ENCODE results near the gene KLRC4. TPM values are rescaled to one million over a fixed set of nuclear protein-coding genes. Genes with fewer than 3 reads are reported as not detected.
"Not testable (repeated sequence)": the region's sequence is repeated elsewhere in the genome, so short reads cannot be mapped to it uniquely, and the experiment has no call there.

Gene KLRC4
- total RNA-seq, 1 donor from 2014 or later = not detected

DNA sequence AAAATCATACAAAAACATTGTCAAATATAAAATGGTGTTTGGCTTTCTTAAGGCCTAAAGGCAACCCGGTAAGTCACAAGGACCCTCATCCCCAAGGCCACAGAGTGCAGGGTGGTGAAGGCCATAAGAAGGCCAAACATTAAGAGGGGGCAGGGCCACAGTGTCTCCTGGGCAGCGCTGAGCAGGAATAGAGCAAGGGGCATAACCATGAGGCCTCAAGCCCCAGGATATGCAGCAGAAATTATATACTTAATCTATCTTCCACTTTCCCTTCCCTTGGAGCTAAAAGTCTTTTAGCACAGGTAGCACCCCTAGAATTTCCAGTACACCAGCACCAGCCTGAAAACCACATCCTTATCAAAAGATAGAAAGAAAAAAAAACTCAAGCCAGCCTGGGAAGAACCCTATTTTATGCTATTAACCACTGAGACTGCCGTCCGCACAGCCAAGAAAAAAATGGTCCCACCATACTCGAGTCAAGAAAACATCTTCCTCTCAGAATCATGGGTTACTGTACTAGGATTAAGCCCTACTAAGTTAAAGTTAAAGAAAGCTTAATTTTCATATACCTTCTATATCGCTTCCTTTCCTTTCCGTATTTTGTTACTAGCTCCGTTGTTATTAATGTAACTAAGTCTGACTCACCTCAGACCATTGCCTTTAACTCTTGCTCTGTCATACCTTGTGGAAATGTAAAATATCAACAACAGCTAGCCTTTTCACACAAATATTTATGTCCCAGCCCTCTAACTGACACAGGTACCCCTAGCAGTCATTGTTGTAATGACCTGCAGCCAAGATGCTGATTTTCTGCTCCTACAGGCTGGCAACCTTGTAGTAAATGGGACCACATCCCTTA is 39.8 kb downstream of the KLRC4 start:
- H3K27ac Mint-ChIP-seq = no peak overlapping the region
- peaks cover 39% of the 10 kb centered on the region for H3K27me3 Mint-ChIP-seq
- intact Hi-C loops (cut with micrococcal nuclease) = loop anchor here (10.0 kb wide), 1 partner anchor 155 kb away; the partner anchor contains the start of gene GABARAPL1
- H3K4me1 Mint-ChIP-seq = peaks cover 9% of the 10 kb centered on the region
- H3K36me3 Mint-ChIP-seq (ENCODE audit: low read depth) = no peaks in the 10 kb centered on the region
- DNase-seq = no peak
- no peaks in the 10 kb centered on the region for H3K9me3 Mint-ChIP-seq
- no peak overlapping the region for H3K4me3 Mint-ChIP-seq

DNA sequence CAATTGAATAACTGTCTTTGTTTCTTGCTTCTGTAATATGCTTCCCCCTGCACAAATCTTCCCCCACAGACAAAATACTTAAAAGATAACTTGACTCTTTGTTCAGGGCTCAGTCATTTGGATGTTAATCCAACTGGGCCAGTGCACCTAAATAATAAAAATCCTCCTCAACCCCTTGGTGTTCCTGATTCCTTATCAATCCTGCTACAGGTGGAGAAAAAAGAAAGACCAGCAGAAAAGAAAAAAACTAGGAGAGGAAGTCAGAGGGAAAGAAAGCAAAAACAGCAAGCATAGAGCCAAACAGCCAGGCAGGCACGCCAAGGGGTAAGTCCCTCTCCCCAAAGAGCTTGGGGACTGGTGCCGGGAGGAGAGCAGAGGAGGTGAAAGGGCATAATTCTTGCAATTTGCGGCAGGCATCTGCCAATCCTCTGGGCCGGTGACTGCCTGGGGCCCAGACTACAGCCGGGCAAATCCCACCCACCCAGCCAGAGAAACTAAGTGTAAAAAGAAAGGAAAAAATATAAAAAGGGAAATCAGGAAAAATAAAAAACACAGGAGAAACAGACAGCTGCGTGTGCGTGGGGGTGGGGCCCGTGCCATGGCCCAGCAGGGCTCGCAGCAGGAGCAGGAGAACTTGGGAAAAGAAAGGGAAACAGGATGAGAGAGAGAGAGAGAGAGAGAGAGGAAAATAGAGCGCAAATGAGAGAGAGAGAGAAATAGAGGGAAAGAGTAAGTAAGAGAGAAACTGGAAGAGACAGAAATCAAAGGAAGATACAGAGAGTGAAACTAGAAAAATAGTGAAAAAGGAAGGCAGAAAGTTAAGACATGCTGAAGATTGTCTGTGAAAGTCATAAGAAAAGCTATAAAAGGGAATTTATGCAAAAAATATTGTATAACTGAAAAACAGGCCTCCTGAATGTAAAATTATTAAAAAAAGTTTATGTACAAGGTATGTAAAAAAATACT is 41.1 kb downstream of the KLRC4 start:
- no peak overlapping the region for H3K27ac Mint-ChIP-seq
- H3K4me1 Mint-ChIP-seq = peaks cover 8% of the 10 kb centered on the region
- no peak for DNase-seq
- no peak overlapping the region for H3K4me3 Mint-ChIP-seq
- intact Hi-C loops (cut with micrococcal nuclease) = loop anchor here (10.0 kb wide), 1 partner anchor 154 kb away; the partner anchor contains the start of gene GABARAPL1
- H3K9me3 Mint-ChIP-seq = no peaks in the 10 kb centered on the region
- H3K27me3 Mint-ChIP-seq = peaks cover 34% of the 10 kb centered on the region
- H3K36me3 Mint-ChIP-seq (ENCODE audit: low read depth) = no peaks in the 10 kb centered on the region

DNA sequence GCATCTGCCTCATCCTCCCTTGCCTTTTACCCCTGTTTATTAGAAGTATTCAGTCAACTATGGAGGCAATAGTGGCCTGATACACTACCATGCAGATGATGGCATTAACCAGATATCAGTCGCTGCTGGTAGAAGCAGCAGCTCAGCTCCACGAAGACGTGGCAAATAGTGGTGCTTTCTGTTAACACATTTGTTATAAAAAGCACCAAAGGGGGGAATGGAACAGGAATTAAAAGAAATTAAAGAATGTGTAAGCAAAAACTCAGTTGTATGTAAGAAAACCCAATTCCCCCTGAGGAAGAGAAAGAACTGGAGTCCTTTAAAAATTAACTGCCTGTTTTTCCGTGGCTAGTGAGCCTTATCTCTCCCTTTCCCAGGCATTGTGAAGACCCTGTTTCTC is 41.8 kb downstream of the KLRC4 start:
- not testable (repeated sequence) for H3K36me3 Mint-ChIP-seq (ENCODE audit: low read depth); DNase-seq; H3K9me3 Mint-ChIP-seq; H3K4me1 Mint-ChIP-seq; H3K4me3 Mint-ChIP-seq; H3K27ac Mint-ChIP-seq
- peaks cover 35% of the 10 kb centered on the region for H3K27me3 Mint-ChIP-seq
- intact Hi-C loops (cut with micrococcal nuclease) = loop anchor here (10.0 kb wide), 1 partner anchor 153 kb away; the partner anchor contains the start of gene GABARAPL1

DNA sequence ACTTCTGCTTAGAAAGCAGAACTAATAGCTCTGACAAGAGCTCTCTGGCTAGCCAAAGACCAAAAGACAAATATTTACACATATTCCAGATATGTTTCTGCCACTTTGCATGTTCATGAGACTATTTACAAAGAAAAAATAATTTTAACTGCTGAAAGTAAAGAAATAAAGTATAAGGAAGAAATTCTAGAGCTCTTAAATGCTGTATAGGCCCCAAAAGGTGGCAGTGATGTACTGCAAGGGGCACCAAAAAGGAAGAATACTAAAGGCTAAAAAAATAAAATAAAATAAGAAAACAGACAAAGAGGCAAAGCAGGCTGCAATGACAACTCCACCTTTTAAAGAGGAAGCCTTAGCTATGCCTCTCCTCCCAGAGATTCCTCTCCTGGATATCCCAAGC is 42.7 kb downstream of the KLRC4 start:
- Mint-ChIP-seq H3K27me3 (peaks cover 39% of the 10 kb centered on the region), H3K36me3 (ENCODE audit: low read depth) (no peaks in the 10 kb centered on the region), H3K9me3 (no peaks in the 10 kb centered on the region), H3K4me1 (peaks cover under 1% of the 10 kb centered on the region), H3K4me3 (no peak overlapping the region), H3K27ac (no peak overlapping the region)
- intact Hi-C loops (cut with micrococcal nuclease) = loop anchor here (10.0 kb wide), 1 partner anchor 152 kb away; the partner anchor contains the start of gene GABARAPL1
- DNase-seq = no peak

DNA sequence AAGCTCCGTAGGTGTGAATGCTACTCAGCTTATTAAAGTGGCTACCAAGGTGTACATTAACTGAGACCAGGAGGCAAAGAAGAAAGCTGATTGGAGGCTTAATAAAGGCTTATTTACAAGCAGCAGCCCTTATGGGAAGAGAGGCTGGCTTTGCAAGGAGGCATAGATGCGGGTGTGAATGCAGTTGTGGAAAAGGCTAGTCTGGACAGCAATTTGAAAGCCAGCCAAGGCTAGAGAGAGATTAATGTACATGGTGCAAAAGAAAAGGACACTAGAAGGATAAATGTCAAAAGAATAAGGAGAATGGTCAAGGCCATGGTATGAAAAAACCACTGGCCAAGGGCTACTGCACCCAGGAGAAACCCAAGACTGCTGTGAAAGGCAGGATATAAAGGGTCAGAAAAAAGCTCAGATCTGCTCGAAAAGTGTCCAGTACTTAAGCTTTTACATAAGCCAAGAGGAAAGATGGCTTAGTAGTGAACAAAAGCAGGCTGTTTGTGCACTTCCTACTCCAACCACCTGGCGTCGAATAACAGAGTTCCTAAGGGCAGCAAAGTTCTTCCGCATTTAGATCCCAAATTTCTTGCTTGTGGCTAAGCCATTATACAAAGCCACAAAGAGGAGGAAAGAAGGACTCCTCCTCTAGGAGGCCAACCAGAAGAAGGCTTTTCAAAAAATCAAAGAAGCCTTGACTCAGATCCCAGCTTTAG is 43.7 kb downstream of the KLRC4 start:
- intact Hi-C loops (cut with micrococcal nuclease) = loop anchor here (2.0 to 10.0 kb wide), 2 partner anchors 45 to 151 kb away; partner anchors contain the start of gene GABARAPL1
- Mint-ChIP-seq H3K27me3 (peaks cover 40% of the 10 kb centered on the region), H3K27ac (no peak overlapping the region), H3K9me3 (no peaks in the 10 kb centered on the region), H3K4me3 (no peak overlapping the region), H3K36me3 (ENCODE audit: low read depth) (no peaks in the 10 kb centered on the region), H3K4me1 (no peaks in the 10 kb centered on the region)
- no peak for DNase-seq

DNA sequence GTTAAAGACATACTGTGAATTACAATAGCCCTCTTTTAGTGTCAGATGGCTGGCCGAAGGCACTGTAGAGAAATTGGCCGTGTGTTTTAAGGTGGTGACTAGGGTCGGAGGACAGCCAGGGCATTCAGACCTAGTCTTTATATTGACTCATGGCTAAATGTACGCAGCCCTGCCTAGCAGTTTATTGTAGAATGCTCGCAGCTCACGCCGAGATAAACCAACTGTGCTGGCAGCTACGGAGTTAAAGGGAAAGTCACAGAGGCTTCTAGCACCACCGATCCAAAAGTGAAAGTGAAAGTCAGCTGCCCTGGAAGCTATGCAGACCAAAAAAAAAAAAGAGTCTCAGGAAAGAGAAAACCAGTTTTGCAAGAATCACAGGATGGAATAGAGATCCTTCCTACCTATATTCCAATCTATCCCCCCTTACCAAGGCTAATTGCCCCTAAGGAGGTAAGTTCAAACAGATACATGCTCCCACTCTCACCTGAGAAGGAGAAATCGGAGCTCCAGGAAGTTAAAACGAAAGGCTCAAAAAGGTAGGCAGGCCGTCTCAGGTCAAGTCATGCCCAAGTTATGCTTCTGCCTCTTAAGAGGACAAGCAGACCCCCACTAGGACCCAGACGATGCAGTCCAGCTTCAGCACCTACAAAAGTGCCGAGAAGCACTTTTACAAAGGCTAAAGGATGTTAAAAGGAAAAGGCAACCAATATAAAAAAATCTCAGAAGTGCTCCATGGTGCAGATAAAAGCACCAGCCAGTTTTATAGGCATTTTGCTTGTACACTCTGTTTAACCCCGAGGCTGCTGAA is 44.5 kb downstream of the KLRC4 start:
- peak; percentile 90 for DNase-seq
- Mint-ChIP-seq H3K27ac (no peak overlapping the region), H3K36me3 (ENCODE audit: low read depth) (no peaks in the 10 kb centered on the region), H3K9me3 (no peaks in the 10 kb centered on the region), H3K4me1 (no peaks in the 10 kb centered on the region), H3K27me3 (peaks cover 36% of the 10 kb centered on the region), H3K4me3 (no peak overlapping the region)
- intact Hi-C loops (cut with micrococcal nuclease) = loop anchor here (2.0 to 10.0 kb wide), 3 partner anchors 44 to 150 kb away; partner anchors contain the start of gene GABARAPL1

DNA sequence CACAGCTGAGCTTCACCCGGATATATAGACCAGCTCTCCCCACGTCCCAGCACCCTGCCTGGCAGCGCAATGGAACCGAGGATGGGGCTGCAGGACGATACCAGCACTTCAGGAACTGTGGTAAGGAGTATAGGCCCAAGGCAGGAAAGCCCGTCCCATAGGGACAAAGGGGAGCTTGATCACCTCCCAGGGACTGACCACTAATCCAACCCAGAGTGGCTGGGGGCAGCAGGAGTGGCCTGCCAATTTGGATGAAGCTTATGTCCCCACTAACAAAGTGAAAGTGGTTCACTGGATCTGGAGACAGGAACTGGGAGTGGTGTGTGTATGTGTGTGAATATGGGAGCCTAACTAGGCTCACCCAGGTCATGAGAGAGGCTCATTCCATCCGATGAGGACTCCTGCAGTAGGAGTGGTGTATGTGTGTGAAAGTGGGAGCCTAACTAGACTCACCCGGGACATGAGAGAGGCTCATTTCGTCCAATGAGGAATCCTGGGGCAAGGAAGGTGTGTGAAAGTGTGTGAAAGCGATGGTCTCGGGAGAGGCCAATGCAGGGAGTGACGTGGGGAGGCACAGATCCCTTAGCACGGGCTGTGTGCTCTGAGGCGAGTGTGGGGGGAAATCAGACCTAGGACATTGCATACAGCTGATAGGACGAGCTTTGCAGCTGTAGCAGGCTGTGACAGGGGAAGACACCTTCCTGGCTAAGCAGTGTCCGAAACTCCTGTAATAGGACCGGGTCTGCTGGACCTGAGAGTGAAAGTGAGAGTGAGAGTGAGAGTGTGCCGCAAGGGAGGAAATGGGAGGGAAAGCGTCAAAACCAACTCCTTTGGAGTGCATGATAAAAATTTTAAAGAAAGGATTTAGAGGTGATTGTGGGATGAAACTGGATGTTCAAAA is 45.4 kb downstream of the KLRC4 start:
- H3K9me3 Mint-ChIP-seq = no peaks in the 10 kb centered on the region
- DNase-seq = peak; percentile 81
- peaks cover 33% of the 10 kb centered on the region for H3K27me3 Mint-ChIP-seq
- no peak overlapping the region for H3K4me3 Mint-ChIP-seq
- no peaks in the 10 kb centered on the region for H3K36me3 Mint-ChIP-seq (ENCODE audit: low read depth)
- intact Hi-C loops (cut with micrococcal nuclease) = loop anchor here (2.0 to 10.0 kb wide), 3 partner anchors 43 to 149 kb away; partner anchors contain the start of gene GABARAPL1
- H3K27ac Mint-ChIP-seq = no peak overlapping the region
- H3K4me1 Mint-ChIP-seq = peaks cover 2% of the 10 kb centered on the region

DNA sequence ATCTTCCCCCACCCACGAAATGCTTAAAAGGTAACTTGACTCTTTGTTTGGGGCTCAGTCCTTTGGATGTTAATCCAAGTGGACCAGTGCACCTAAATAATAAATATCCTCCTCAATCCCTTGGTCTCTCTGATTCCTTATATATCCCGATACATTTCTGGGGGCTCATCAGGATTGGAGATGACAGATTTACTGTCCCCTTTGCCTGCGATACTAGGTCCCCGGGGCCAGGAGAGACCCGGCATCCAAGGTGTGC is 46.0 kb downstream of the KLRC4 start:
- no peaks in the 10 kb centered on the region for H3K9me3 Mint-ChIP-seq
- peaks cover 3% of the 10 kb centered on the region for H3K4me1 Mint-ChIP-seq
- no peak overlapping the region for H3K4me3 Mint-ChIP-seq
- no peak overlapping the region for H3K27ac Mint-ChIP-seq
- peaks cover 32% of the 10 kb centered on the region for H3K27me3 Mint-ChIP-seq
- H3K36me3 Mint-ChIP-seq (ENCODE audit: low read depth) = no peaks in the 10 kb centered on the region
- DNase-seq = no peak
- intact Hi-C loops (cut with micrococcal nuclease) = loop anchor here (5.0 to 10.0 kb wide), 2 partner anchors 71 to 149 kb away; partner anchors contain the start of gene GABARAPL1

DNA sequence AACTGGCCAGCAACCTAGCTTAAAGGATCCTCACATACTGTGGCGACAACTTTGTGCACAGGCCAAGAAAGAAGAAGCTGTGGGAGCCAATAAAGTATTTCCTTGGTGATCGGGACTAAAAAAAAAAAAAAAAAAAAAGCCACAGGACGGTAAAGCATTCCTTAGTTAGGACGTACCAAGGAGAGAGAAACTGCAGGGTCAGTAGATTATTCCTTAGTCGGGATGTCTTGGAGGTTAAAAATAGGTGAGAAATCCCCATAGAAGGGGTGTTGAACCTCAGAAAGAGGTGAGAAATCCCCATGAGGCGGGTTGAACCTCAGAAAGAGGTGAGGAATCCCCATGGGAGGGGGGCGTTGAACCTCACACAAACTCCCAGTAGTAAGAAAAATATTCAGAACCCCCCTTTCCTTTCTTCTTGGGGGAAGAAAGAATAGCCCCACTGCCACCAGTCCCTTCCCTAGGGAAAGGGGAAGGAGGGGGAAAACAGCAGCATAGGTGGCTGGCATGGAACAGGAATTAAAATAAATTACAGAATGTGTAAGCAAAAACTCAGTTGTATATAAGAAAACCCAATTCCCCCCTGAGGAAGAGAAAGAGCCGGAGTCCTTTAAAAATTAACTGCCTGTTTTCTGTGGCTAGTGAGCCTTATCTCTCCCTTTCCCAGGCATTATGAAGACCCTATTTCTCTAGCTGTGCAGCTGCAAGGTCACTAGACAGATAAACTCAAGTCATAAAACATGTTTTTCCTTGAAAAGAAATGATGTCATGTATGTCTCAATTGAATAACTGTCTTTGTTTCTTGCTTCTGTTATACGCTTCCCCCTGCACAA is 46.5 kb downstream of the KLRC4 start:
- H3K4me3 Mint-ChIP-seq = no peak overlapping the region
- H3K27me3 Mint-ChIP-seq = peaks cover 30% of the 10 kb centered on the region
- no peak overlapping the region for H3K27ac Mint-ChIP-seq
- intact Hi-C loops (cut with micrococcal nuclease) = loop anchor here (5.0 to 10.0 kb wide), 2 partner anchors 71 to 148 kb away; partner anchors contain the start of gene GABARAPL1
- H3K36me3 Mint-ChIP-seq (ENCODE audit: low read depth) = no peaks in the 10 kb centered on the region
- H3K4me1 Mint-ChIP-seq = peaks cover 3% of the 10 kb centered on the region
- no peaks in the 10 kb centered on the region for H3K9me3 Mint-ChIP-seq
- no peak for DNase-seq

DNA sequence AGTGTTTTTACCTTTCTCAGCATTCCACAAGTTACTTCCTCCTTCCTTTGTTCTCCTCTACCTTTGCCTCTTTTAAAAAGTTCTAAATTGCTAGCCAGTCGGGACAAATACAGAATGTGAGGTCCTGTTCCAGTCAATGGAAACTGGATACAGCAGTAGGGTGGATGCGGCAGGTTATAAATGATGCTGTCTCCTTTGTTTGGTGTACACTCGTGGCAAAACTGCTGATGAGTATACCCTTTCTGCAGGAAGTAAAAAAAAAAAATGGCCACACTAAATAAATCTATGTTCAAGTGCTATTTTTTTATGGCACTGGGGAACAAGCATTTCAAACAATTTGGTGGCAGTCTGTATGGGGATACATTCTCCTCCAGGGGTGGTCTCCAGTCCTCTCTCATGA is 47.2 kb downstream of the KLRC4 start:
- intact Hi-C loops (cut with micrococcal nuclease) = loop anchor here (5.0 to 10.0 kb wide), 2 partner anchors 70 to 148 kb away; partner anchors contain the start of gene GABARAPL1

DNA sequence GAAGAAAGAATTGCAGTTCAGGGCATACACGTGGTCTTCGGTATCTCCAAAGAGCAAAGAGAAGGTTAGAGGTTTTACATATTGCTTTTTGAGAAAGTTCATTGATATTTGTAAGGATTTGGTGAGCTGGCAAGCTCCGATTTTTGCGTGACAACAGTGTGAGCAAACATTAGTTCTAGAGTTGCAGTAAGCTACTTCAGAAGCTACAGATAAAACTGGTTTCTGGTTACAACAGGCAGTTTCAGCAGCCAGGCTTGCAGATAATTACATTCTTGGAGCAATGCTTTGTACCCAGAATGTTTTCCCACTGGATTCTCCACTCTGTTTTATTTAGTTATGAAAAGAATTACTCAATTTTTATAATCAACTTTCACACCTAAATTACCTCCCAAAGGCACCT is 47.9 kb downstream of the KLRC4 start:
- Mint-ChIP-seq H3K4me1 (peaks cover 3% of the 10 kb centered on the region), H3K27ac (no peak overlapping the region), H3K9me3 (no peaks in the 10 kb centered on the region), H3K36me3 (ENCODE audit: low read depth) (no peaks in the 10 kb centered on the region), H3K4me3 (no peak overlapping the region), H3K27me3 (peaks cover 32% of the 10 kb centered on the region)
- no peak for DNase-seq
- intact Hi-C loops (cut with micrococcal nuclease) = loop anchor here (5.0 to 10.0 kb wide), 2 partner anchors 69 to 147 kb away; partner anchors contain the start of gene GABARAPL1

More for the DNA sequence above, 47.2 kb downstream of the KLRC4 start:
- Mint-ChIP-seq H3K4me3 (no peak overlapping the region), H3K27me3 (peaks cover 29% of the 10 kb centered on the region), H3K4me1 (peaks cover 3% of the 10 kb centered on the region), H3K9me3 (no peaks in the 10 kb centered on the region), H3K36me3 (ENCODE audit: low read depth) (no peaks in the 10 kb centered on the region), H3K27ac (no peak overlapping the region)
- DNase-seq = no peak
